Measurements from ENCODE around the gene AQP6. TPM values are rescaled to one million over a fixed set of nuclear protein-coding genes. Genes with fewer than 3 reads are reported as not detected.
"Not testable (repeated sequence)": the region's sequence is repeated elsewhere in the genome, so short reads cannot be mapped to it uniquely, and the experiment has no call there.

The AQP6 gene
- total and polyA plus RNA-seq, 2 experiments from 2014 or later, result 0.23 TPM; not detected in 1

DNA sequence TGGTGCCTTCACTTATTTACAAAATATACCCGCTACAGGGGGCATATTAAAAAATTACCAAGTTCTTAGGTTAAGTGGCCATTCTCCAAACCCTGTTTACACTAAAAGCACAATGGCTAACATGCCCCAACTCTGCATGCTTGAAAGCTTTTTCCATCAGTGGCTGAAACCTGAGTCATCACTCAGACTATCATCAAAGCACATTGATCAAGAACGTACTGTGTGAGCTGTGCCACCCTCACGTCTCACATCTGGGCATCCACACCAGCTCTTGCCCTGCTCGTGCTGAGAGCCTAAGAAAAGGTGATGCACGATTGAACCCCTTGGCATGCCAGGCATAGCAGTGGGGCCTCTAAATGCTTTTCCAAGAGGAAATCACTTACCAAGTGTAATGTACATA, 13.2 kb downstream of the AQP6 start:
- H2AFZ ChIP-seq, result no peak overlapping the region
- H3K27me3 ChIP-seq, result no peaks in the 10 kb centered on the region
- TF ChIP-seq CTCF (IDR thresholded peaks at IDR 0.05; ENCODE audit: poor library complexity), result no peak
- TF ChIP-seq EZH2 (IDR thresholded peaks at IDR 0.05; ENCODE audit: borderline replicate concordance), result no peak
- no peak for TF ChIP-seq EZH2phosphoT487 (IDR thresholded peaks at IDR 0.05; ENCODE audit: low read depth, severe bottlenecking, unreplicated experiment)
- H3K9me2 ChIP-seq (replicated peaks; ENCODE audit: insufficient read depth), result no peaks in the 10 kb centered on the region
- H3K36me3 ChIP-seq (replicated peaks; ENCODE audit: insufficient read depth, low read depth), result no peaks in the 10 kb centered on the region
- H3K4me3 ChIP-seq, result no peak overlapping the region
- no peak for DNase-seq (ENCODE audit: low spot score)
- WGBS (ENCODE audit: low lambda C conversion rate, missing lambda C conversion rate), result 84% methylated on average over 5 of the region's 5 CpGs
- no peaks in the 10 kb centered on the region for H3K9me3 ChIP-seq (ENCODE audit: low read depth)
- H4K20me1 ChIP-seq (ENCODE audit: insufficient read depth, poor library complexity, severe bottlenecking), result no peaks in the 10 kb centered on the region
- H3K4me2 ChIP-seq, result no peak overlapping the region
- peaks cover 11% of the 10 kb centered on the region for H3K4me1 ChIP-seq (ENCODE audit: insufficient read depth)
- H3K27ac ChIP-seq, result no peak overlapping the region
- no peaks in the 10 kb centered on the region for H3K79me2 ChIP-seq

GRCh38 chr12:49986476-49986875, 13.7 kb downstream of the AQP6 start:
- H3K9me3 ChIP-seq (ENCODE audit: low read depth); H2AFZ ChIP-seq; H3K9me2 ChIP-seq (replicated peaks; ENCODE audit: insufficient read depth); DNase-seq (ENCODE audit: low spot score); H3K4me1 ChIP-seq (ENCODE audit: insufficient read depth); H3K36me3 ChIP-seq (replicated peaks; ENCODE audit: insufficient read depth, low read depth); H4K20me1 ChIP-seq (ENCODE audit: insufficient read depth, poor library complexity, severe bottlenecking); H3K4me3 ChIP-seq; H3K79me2 ChIP-seq; H3K4me2 ChIP-seq; H3K27me3 ChIP-seq; H3K27ac ChIP-seq: not testable (repeated sequence)
- 88% methylated on average over 3 of the region's 3 CpGs for WGBS (ENCODE audit: low lambda C conversion rate, missing lambda C conversion rate)

DNA sequence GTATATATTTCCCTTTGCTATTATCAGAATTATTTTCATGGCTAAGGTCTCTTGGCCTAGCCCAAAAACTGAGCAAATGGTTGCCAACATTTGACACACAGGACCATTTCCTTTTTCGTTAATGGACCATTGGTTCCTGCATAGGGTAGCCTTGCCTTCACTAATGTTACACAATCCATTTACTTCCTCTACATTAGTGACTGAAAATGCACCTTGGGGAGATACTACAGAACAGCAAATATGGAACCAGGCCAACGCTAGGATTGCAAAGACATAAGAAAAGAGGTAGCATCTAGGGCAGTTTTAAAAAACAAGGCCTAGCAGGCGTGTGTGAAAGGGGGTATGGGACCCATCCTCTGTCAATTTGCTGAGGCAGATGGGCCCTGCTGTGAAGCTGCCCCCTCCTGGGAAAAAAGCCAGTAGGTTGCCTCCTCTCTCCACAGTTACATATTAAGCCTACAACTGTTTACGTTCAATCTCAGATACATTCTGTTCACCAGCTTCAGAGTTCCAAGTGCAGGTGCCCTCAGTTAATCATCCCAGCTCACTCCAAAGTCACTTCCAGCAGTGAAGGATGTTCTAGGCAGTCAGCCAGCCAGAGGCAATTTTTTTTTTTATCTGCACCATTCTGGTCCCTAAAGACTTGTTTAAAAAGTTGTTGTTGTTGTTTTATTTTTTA, 15.0 kb downstream of the AQP6 start:
- 72% methylated on average over 4 of the region's 4 CpGs for WGBS (ENCODE audit: low lambda C conversion rate, missing lambda C conversion rate)
- peak overlapping the region; percentile 7 for H3K27ac ChIP-seq
- DNase-seq (ENCODE audit: low spot score), result no peak

GRCh38 chr12:49989400-49989799, 16.7 kb downstream of the AQP6 start:
- not testable (repeated sequence) for H3K36me3 ChIP-seq (replicated peaks; ENCODE audit: insufficient read depth, low read depth); H3K4me1 ChIP-seq (ENCODE audit: insufficient read depth); H2AFZ ChIP-seq; H3K9me3 ChIP-seq (ENCODE audit: low read depth); H4K20me1 ChIP-seq (ENCODE audit: insufficient read depth, poor library complexity, severe bottlenecking); H3K27me3 ChIP-seq; H3K4me3 ChIP-seq; H3K4me2 ChIP-seq; DNase-seq (ENCODE audit: low spot score); H3K9me2 ChIP-seq (replicated peaks; ENCODE audit: insufficient read depth); H3K27ac ChIP-seq; H3K79me2 ChIP-seq
- 88% methylated on average over 2 of the region's 2 CpGs for WGBS (ENCODE audit: low lambda C conversion rate, missing lambda C conversion rate)

More for the DNA sequence above, 15.0 kb downstream of the AQP6 start:
- no peak for TF ChIP-seq CTCF (IDR thresholded peaks at IDR 0.05; ENCODE audit: poor library complexity)
- TF ChIP-seq EZH2phosphoT487 (IDR thresholded peaks at IDR 0.05; ENCODE audit: low read depth, severe bottlenecking, unreplicated experiment), result no peak
- no peak for TF ChIP-seq EZH2 (IDR thresholded peaks at IDR 0.05; ENCODE audit: borderline replicate concordance)
- Histone ChIP-seq H3K4me2 (no peak overlapping the region), H3K9me3 (ENCODE audit: low read depth) (no peaks in the 10 kb centered on the region), H3K4me3 (no peak overlapping the region), H3K4me1 (ENCODE audit: insufficient read depth) (peaks cover 9% of the 10 kb centered on the region), H3K36me3 (replicated peaks; ENCODE audit: insufficient read depth, low read depth) (no peaks in the 10 kb centered on the region), H3K27me3 (no peaks in the 10 kb centered on the region), H2AFZ (no peak overlapping the region), H3K9me2 (replicated peaks; ENCODE audit: insufficient read depth) (no peaks in the 10 kb centered on the region), H3K79me2 (no peaks in the 10 kb centered on the region), H4K20me1 (ENCODE audit: insufficient read depth, poor library complexity, severe bottlenecking) (no peaks in the 10 kb centered on the region)

Measured in hepatocyte (in vitro differentiated cells).